Fibroblast of lung (primary cell): ENCODE data around the gene HSD17B13. TPM values are rescaled to one million over a fixed set of nuclear protein-coding genes. Genes with fewer than 3 reads are reported as not detected.

Source experiments
- DNase-seq, 2 donors: peaks; one replicate each; pipeline versions ENCODE4 v3.0.0 to v3.0.0-alpha.2; 2010; ENCODE audit warnings: low read depth in 2 of 2
- H2AFZ ChIP-seq: 2 replicates; pipeline ENCODE4 v1.5.1; 2012; ENCODE audit warnings: low read length, control low read depth, inconsistent platforms
- H3K27ac ChIP-seq: 2 replicates; pipeline ENCODE4 v1.5.1; 2011; ENCODE audit warnings: low read length, control low read depth; ENCODE audit not compliant: insufficient read depth
- H3K27me3 ChIP-seq: 2 replicates; pipeline ENCODE4 v1.5.1; 2011; ENCODE audit warnings: mild to moderate bottlenecking, low read length; ENCODE audit not compliant: control insufficient read depth, insufficient read depth
- H3K36me3 ChIP-seq: 2 replicates; pipeline ENCODE4 v1.5.1; 2011; ENCODE audit warnings: low read length; ENCODE audit not compliant: control insufficient read depth, insufficient read depth
- H3K4me1 ChIP-seq: 2 replicates; pipeline ENCODE4 v1.5.1; 2011; ENCODE audit warnings: low read length; ENCODE audit not compliant: control insufficient read depth, insufficient read depth; ENCODE audit errors: extremely low read depth
- H3K4me2 ChIP-seq: 2 replicates; pipeline ENCODE4 v1.5.1; 2011; ENCODE audit warnings: low read length, control low read depth; ENCODE audit not compliant: insufficient read depth; ENCODE audit errors: extremely low read depth
- H3K4me3 ChIP-seq, 4 experiments: fragments of 200-600 bp in 1 of 4; sonication (generic) in 1 of 4; replicated peaks in 1 of 4; 2 replicates each; pipeline ENCODE4 v1.5.1; 2011 to 2016; ENCODE audit warnings: low read length in 4 of 4, low read depth in 3 of 4, mild to moderate bottlenecking in 3 of 4, control low read depth in 2 of 4, inconsistent platforms in 1 of 4, mixed read lengths in 1 of 4; ENCODE audit not compliant: insufficient read depth in 1 of 4; ENCODE audit errors: control extremely low read depth in 1 of 4
- H3K79me2 ChIP-seq: 2 replicates; pipeline ENCODE4 v1.5.1; 2012; ENCODE audit warnings: mild to moderate bottlenecking, low read length, inconsistent platforms; ENCODE audit not compliant: control insufficient read depth, insufficient read depth
- H3K9ac ChIP-seq: 2 replicates; pipeline ENCODE4 v1.5.1; 2011; ENCODE audit warnings: mild to moderate bottlenecking, low read length, control low read depth; ENCODE audit not compliant: insufficient read depth
- H3K9me3 ChIP-seq: 2 replicates; pipeline ENCODE4 v1.5.1; 2012; ENCODE audit warnings: low read depth, low read length; ENCODE audit not compliant: control insufficient read depth, insufficient read depth
- H4K20me1 ChIP-seq: 2 replicates; pipeline ENCODE4 v1.5.1; 2011; ENCODE audit warnings: low read length; ENCODE audit not compliant: control insufficient read depth, insufficient read depth; ENCODE audit errors: extremely low read depth
- CTCF ChIP-seq, 2 donors: IDR thresholded peaks in 1 of 2; conservative IDR thresholded peaks in 1 of 2; 1 replicate in 1 of 2; 2 replicates in 1 of 2; pipeline ENCODE4 v1.5.1; 2011 to 2012; ENCODE audit warnings: low read length in 2 of 2, control low read depth in 1 of 2, inconsistent platforms in 1 of 2, low read depth in 1 of 2, mild to moderate bottlenecking in 1 of 2
- EZH2 ChIP-seq: IDR thresholded peaks from 2 replicates; pipeline ENCODE4 v1.5.1; 2012; ENCODE audit warnings: low read length, control low read depth, mild to moderate bottlenecking; ENCODE audit errors: missing control alignments
- polyA plus RNA-seq, 2 donors: library from polyadenylated mRNA; depleted of rRNA in 1 of 2; stranded (reverse) in 1 of 2; unstranded in 1 of 2; fragments of >200 nt; gene quantifications; 2 replicates each; pipeline ENCODE4 v1.2.1, GENCODE V29; 2011 to 2012; ENCODE audit warnings: missing spikeins in 1 of 2
- total RNA-seq: library from RNA; depleted of rRNA; stranded (reverse); fragments of >200 nt; gene quantifications from 2 replicates; pipeline ENCODE4 v1.2.1, GENCODE V29; 2014

The HSD17B13 gene
- total and polyA plus RNA-seq, 2 donors (not counting 1 experiment from before 2014, with no cell fraction given) = 0.11 to 0.17 TPM

GRCh38 chr4:87268411-87268810 is 54.3 kb downstream of the HSD17B13 start:
- Histone ChIP-seq H3K9ac (no peak overlapping the region), H3K27ac (no peak overlapping the region), H3K79me2 (no peaks in the 10 kb centered on the region), H3K9me3 (no peaks in the 10 kb centered on the region), H3K4me2 (no peak overlapping the region), H4K20me1 (no peaks in the 10 kb centered on the region), H3K36me3 (no peaks in the 10 kb centered on the region), H2AFZ (no peak overlapping the region), H3K4me3 (no peak overlapping the region), H3K27me3 (no peaks in the 10 kb centered on the region), H3K4me1 (no peaks in the 10 kb centered on the region)
- TF ChIP-seq EZH2 (no peak), CTCF (conservative IDR thresholded peaks at IDR 0.05 in 1 of 2, IDR thresholded peaks at IDR 0.05 in 1 of 2; ENCODE audit: low read depth in 1 of 2, low read length in 2 of 2) (no peak)
- DNase-seq = no peak

GRCh38 chr4:87266986-87267385 is 55.7 kb downstream of the HSD17B13 start:
- Histone ChIP-seq H3K9ac (no peak overlapping the region), H3K27ac (no peak overlapping the region), H3K4me1 (no peaks in the 10 kb centered on the region), H3K79me2 (no peaks in the 10 kb centered on the region), H3K36me3 (no peaks in the 10 kb centered on the region), H2AFZ (no peak overlapping the region), H3K27me3 (no peaks in the 10 kb centered on the region), H3K4me3 (no peak overlapping the region), H3K4me2 (no peak overlapping the region), H3K9me3 (no peaks in the 10 kb centered on the region), H4K20me1 (no peaks in the 10 kb centered on the region)
- TF ChIP-seq CTCF (conservative IDR thresholded peaks at IDR 0.05 in 1 of 2, IDR thresholded peaks at IDR 0.05 in 1 of 2; ENCODE audit: low read depth in 1 of 2, low read length in 2 of 2) (no peak), EZH2 (no peak)
- DNase-seq = no peak

GRCh38 chr4:87262886-87263285 is 59.8 kb downstream of the HSD17B13 start:
- H3K4me3 ChIP-seq = no peak overlapping the region
- no peaks in the 10 kb centered on the region for H3K79me2 ChIP-seq
- DNase-seq = no peak
- H3K4me1 ChIP-seq = no peaks in the 10 kb centered on the region
- no peaks in the 10 kb centered on the region for H3K36me3 ChIP-seq
- H3K27me3 ChIP-seq = no peaks in the 10 kb centered on the region
- H3K9me3 ChIP-seq = no peaks in the 10 kb centered on the region
- no peak overlapping the region for H2AFZ ChIP-seq
- no peak overlapping the region for H3K9ac ChIP-seq
- H3K27ac ChIP-seq = no peak overlapping the region
- TF ChIP-seq EZH2 (no peak), CTCF (conservative IDR thresholded peaks at IDR 0.05 in 1 of 2, IDR thresholded peaks at IDR 0.05 in 1 of 2; ENCODE audit: low read depth in 1 of 2, low read length in 2 of 2) (no peak)
- no peak overlapping the region for H3K4me2 ChIP-seq
- no peaks in the 10 kb centered on the region for H4K20me1 ChIP-seq
